MM.1S (cell line): Measurements from ENCODE around the gene GPR34.

ENCODE experiments used
- DNase-seq: peaks from one replicate; pipeline ENCODE4 v3.0.0-alpha.2; 2015
- H2AFZ ChIP-seq: fragments of 300-600 bp; sonication (generic); 2 replicates; pipeline ENCODE4 v1.6.0; 2016; ENCODE audit warnings: antibody characterized with exemption, low read length
- H3F3A ChIP-seq: fragments of 300-600 bp; sonication (generic); 2 replicates; pipeline ENCODE4 v1.6.1; 2016; ENCODE audit warnings: mild to moderate bottlenecking, antibody characterized with exemption, low read length, moderate library complexity, mixed read lengths; ENCODE audit not compliant: insufficient read depth
- H3K27ac ChIP-seq: fragments of 300-600 bp; sonication (generic); 2 replicates; pipeline ENCODE4 v1.5.1; 2016; ENCODE audit warnings: mild to moderate bottlenecking, low read length
- H3K27me3 ChIP-seq: fragments of 300-600 bp; sonication (generic); replicated peaks from 2 replicates; pipeline ENCODE4 v1.6.0; 2016; ENCODE audit warnings: low read length; ENCODE audit not compliant: insufficient read depth
- H3K36me3 ChIP-seq: fragments of 300-600 bp; sonication (generic); replicated peaks from 2 replicates; pipeline ENCODE4 v1.6.1; 2016; ENCODE audit warnings: mild to moderate bottlenecking, low read length, mixed read lengths; ENCODE audit not compliant: insufficient read depth
- H3K4me1 ChIP-seq: fragments of 300-600 bp; sonication (generic); 2 replicates; pipeline ENCODE4 v1.6.1; 2016; ENCODE audit warnings: low read length, mixed read lengths
- H3K4me2 ChIP-seq: fragments of 300-600 bp; sonication (generic); 2 replicates; pipeline ENCODE4 v1.6.0; 2016; ENCODE audit warnings: low read depth, low read length
- H3K4me3 ChIP-seq: fragments of 300-600 bp; sonication (generic); 2 replicates; pipeline ENCODE4 v1.5.1; 2016; ENCODE audit warnings: low read length, mixed read lengths
- H3K79me2 ChIP-seq: fragments of 300-600 bp; sonication (generic); 2 replicates; pipeline ENCODE4 v1.6.1; 2016; ENCODE audit warnings: mixed run types, low read length, mixed read lengths
- H3K9ac ChIP-seq: fragments of 300-600 bp; sonication (generic); 2 replicates; pipeline ENCODE4 v1.6.1; 2016; ENCODE audit warnings: low read length, mixed read lengths
- H3K9me2 ChIP-seq: fragments of 300-600 bp; sonication (generic); replicated peaks from 2 replicates; pipeline ENCODE4 v1.6.1; 2016; ENCODE audit warnings: mild to moderate bottlenecking, low read length, mixed read lengths; ENCODE audit not compliant: insufficient read depth
- H3K9me3 ChIP-seq: fragments of 300-600 bp; sonication (generic); replicated peaks from 2 replicates; pipeline ENCODE4 v1.6.1; 2016; ENCODE audit warnings: mild to moderate bottlenecking, low read length, mixed read lengths; ENCODE audit not compliant: insufficient read depth
- H4K20me1 ChIP-seq: fragments of 300-600 bp; sonication (generic); 2 replicates; pipeline ENCODE4 v1.6.1; 2016; ENCODE audit warnings: mild to moderate bottlenecking, low read length, moderate library complexity, mixed read lengths; ENCODE audit not compliant: insufficient read depth
- CTCF ChIP-seq: fragments of 300-600 bp; sonication (generic); IDR thresholded peaks from 2 replicates; pipeline ENCODE4 v1.5.1; 2016; ENCODE audit warnings: antibody characterized with exemption, low read length, mixed read lengths
- EZH2 ChIP-seq: fragments of 300-600 bp; sonication (generic); optimal IDR thresholded peaks from 2 replicates; pipeline ENCODE3; 2017; ENCODE audit warnings: low read depth, mild to moderate bottlenecking, antibody characterized with exemption, low read length, mixed read lengths
- EZH2phosphoT487 ChIP-seq: fragments of 300-600 bp; sonication (generic); IDR thresholded peaks from 2 replicates; pipeline ENCODE4 v1.6.1; 2018; ENCODE audit warnings: antibody characterized with exemption, low read length

GPR34 gene

GRCh38 chrX:41665686-41666085, 23.1 kb upstream of the GPR34 start:
- TF ChIP-seq CTCF, result no peak
- TF ChIP-seq EZH2, result no peak
- no peak for TF ChIP-seq EZH2phosphoT487
- no peaks in the 10 kb centered on the region; the same call in 1 of the 2 replicates for H3K27me3 ChIP-seq
- H3K9me3 ChIP-seq, result no peaks in the 10 kb centered on the region
- no peak overlapping the region for H3K9ac ChIP-seq
- H3K36me3 ChIP-seq, result no peaks in the 10 kb centered on the region
- H3K4me2 ChIP-seq, result no peak overlapping the region
- no peaks in the 10 kb centered on the region for H3K9me2 ChIP-seq
- no peak for DNase-seq
- no peak overlapping the region for H2AFZ ChIP-seq
- no peak overlapping the region for H3K27ac ChIP-seq
- H3K79me2 ChIP-seq, result no peaks in the 10 kb centered on the region
- H3K4me3 ChIP-seq, result no peak overlapping the region
- H3F3A ChIP-seq, result no peaks in the 10 kb centered on the region
- H3K4me1 ChIP-seq, result peaks cover 14% of the 10 kb centered on the region
- H4K20me1 ChIP-seq, result no peaks in the 10 kb centered on the region

- Histone ChIP-seq H3K4me2 (no peak overlapping the region), H3K4me3 (no peak overlapping the region), H2AFZ (no peak overlapping the region), H3F3A (no peaks in the 10 kb centered on the region), H3K9me2 (no peaks in the 10 kb centered on the region), H3K36me3 (no peaks in the 10 kb centered on the region), H3K27ac (no peak overlapping the region), H3K79me2 (no peaks in the 10 kb centered on the region), H3K27me3 (no peaks in the 10 kb centered on the region; the same call in 1 of the 2 replicates), H3K4me1 (peaks cover 14% of the 10 kb centered on the region), H3K9me3 (no peaks in the 10 kb centered on the region), H4K20me1 (no peaks in the 10 kb centered on the region), H3K9ac (no peak overlapping the region)
- no peak for TF ChIP-seq EZH2phosphoT487
- TF ChIP-seq CTCF, result no peak
- no peak for TF ChIP-seq EZH2
- no peak for DNase-seq
Observed at GRCh38 chrX:41666251-41666650, 22.5 kb upstream of the GPR34 start.

GRCh38 chrX:41667631-41668030, 21.1 kb upstream of the GPR34 start:
- Histone ChIP-seq H3K9me2 (no peaks in the 10 kb centered on the region), H2AFZ (no peak overlapping the region), H3K4me1 (peaks cover 14% of the 10 kb centered on the region), H3K79me2 (no peaks in the 10 kb centered on the region), H3K27me3 (no peaks in the 10 kb centered on the region; the same call in 1 of the 2 replicates), H4K20me1 (no peaks in the 10 kb centered on the region), H3K9ac (no peak overlapping the region), H3K9me3 (no peaks in the 10 kb centered on the region), H3K4me2 (no peak overlapping the region), H3K36me3 (no peaks in the 10 kb centered on the region), H3K4me3 (no peak overlapping the region), H3F3A (no peaks in the 10 kb centered on the region), H3K27ac (no peak overlapping the region)
- DNase-seq, result no peak
- no peak for TF ChIP-seq CTCF
- TF ChIP-seq EZH2phosphoT487, result no peak
- no peak for TF ChIP-seq EZH2
